ENCODE results near the gene HTR6. TPM values are rescaled to one million over a fixed set of nuclear protein-coding genes. Genes with fewer than 3 reads are reported as not detected.

HTR6 gene
- total and polyA plus RNA-seq, 2 donors (not counting 1 experiment from before 2014, with no cell fraction given): under 0.01 to 0.02 TPM

- Histone ChIP-seq H3K79me2 (ENCODE audit: control insufficient read depth, insufficient read depth, low read length) (no peaks in the 10 kb centered on the region), H3K36me3 (ENCODE audit: control insufficient read depth, insufficient read depth, low read length) (no peaks in the 10 kb centered on the region), H3K4me2 (ENCODE audit: extremely low read depth, insufficient read depth, low read length) (no peak overlapping the region), H4K20me1 (ENCODE audit: control insufficient read depth, extremely low read depth, insufficient read depth, low read length) (no peaks in the 10 kb centered on the region), H3K9me3 (ENCODE audit: control insufficient read depth, insufficient read depth, low read depth, low read length) (no peaks in the 10 kb centered on the region), H3K27ac (ENCODE audit: insufficient read depth, low read length) (no peak overlapping the region), H3K4me3 (replicated peaks in 1 of 4; ENCODE audit: control extremely low read depth in 1 of 4, insufficient read depth in 1 of 4, low read depth in 3 of 4, low read length in 4 of 4) (no peak overlapping the region), H2AFZ (ENCODE audit: low read length) (no peak overlapping the region), H3K27me3 (ENCODE audit: control insufficient read depth, insufficient read depth, low read length) (peaks cover 27% of the 10 kb centered on the region), H3K9ac (ENCODE audit: insufficient read depth, low read length) (no peak overlapping the region), H3K4me1 (ENCODE audit: control insufficient read depth, extremely low read depth, insufficient read depth, low read length) (no peaks in the 10 kb centered on the region)
- TF ChIP-seq CTCF (conservative IDR thresholded peaks at IDR 0.05 in 1 of 2, IDR thresholded peaks at IDR 0.05 in 1 of 2; ENCODE audit: low read depth in 1 of 2, low read length in 2 of 2): no peak
- TF ChIP-seq EZH2 (IDR thresholded peaks at IDR 0.05; ENCODE audit: low read length, missing control alignments): no peak
- no peak for DNase-seq (ENCODE audit: low read depth in 2 of 2)
These were observed 6.1 kb downstream of the HTR6 start for GRCh38 chr1:19670787-19671186.

GRCh38 chr1:19672237-19672636 lies 7.6 kb downstream of the HTR6 start:
- Histone ChIP-seq H3K79me2 (ENCODE audit: control insufficient read depth, insufficient read depth, low read length) (no peaks in the 10 kb centered on the region), H3K9me3 (ENCODE audit: control insufficient read depth, insufficient read depth, low read depth, low read length) (no peaks in the 10 kb centered on the region), H3K27ac (ENCODE audit: insufficient read depth, low read length) (no peak overlapping the region), H3K36me3 (ENCODE audit: control insufficient read depth, insufficient read depth, low read length) (no peaks in the 10 kb centered on the region), H3K4me1 (ENCODE audit: control insufficient read depth, extremely low read depth, insufficient read depth, low read length) (no peaks in the 10 kb centered on the region), H3K4me3 (replicated peaks in 1 of 4; ENCODE audit: control extremely low read depth in 1 of 4, insufficient read depth in 1 of 4, low read depth in 3 of 4, low read length in 4 of 4) (no peak overlapping the region), H2AFZ (ENCODE audit: low read length) (no peak overlapping the region), H3K4me2 (ENCODE audit: extremely low read depth, insufficient read depth, low read length) (no peak overlapping the region), H4K20me1 (ENCODE audit: control insufficient read depth, extremely low read depth, insufficient read depth, low read length) (no peaks in the 10 kb centered on the region), H3K9ac (ENCODE audit: insufficient read depth, low read length) (no peak overlapping the region), H3K27me3 (ENCODE audit: control insufficient read depth, insufficient read depth, low read length) (peaks cover 13% of the 10 kb centered on the region)
- no peak for DNase-seq (ENCODE audit: low read depth in 2 of 2)
- TF ChIP-seq EZH2 (IDR thresholded peaks at IDR 0.05; ENCODE audit: low read length, missing control alignments) (no peak), CTCF (conservative IDR thresholded peaks at IDR 0.05 in 1 of 2, IDR thresholded peaks at IDR 0.05 in 1 of 2; ENCODE audit: low read depth in 1 of 2, low read length in 2 of 2) (no peak)

GRCh38 chr1:19675797-19676196 lies 11.1 kb downstream of the HTR6 start:
- no peak overlapping the region for H3K4me2 ChIP-seq (ENCODE audit: extremely low read depth, insufficient read depth, low read length)
- H3K27ac ChIP-seq (ENCODE audit: insufficient read depth, low read length): no peak overlapping the region
- no peaks in the 10 kb centered on the region for H3K36me3 ChIP-seq (ENCODE audit: control insufficient read depth, insufficient read depth, low read length)
- no peaks in the 10 kb centered on the region for H3K79me2 ChIP-seq (ENCODE audit: control insufficient read depth, insufficient read depth, low read length)
- no peak overlapping the region for H3K9ac ChIP-seq (ENCODE audit: insufficient read depth, low read length)
- H4K20me1 ChIP-seq (ENCODE audit: control insufficient read depth, extremely low read depth, insufficient read depth, low read length): no peaks in the 10 kb centered on the region
- peaks cover 4% of the 10 kb centered on the region for H3K27me3 ChIP-seq (ENCODE audit: control insufficient read depth, insufficient read depth, low read length)
- H3K9me3 ChIP-seq (ENCODE audit: control insufficient read depth, insufficient read depth, low read depth, low read length): no peaks in the 10 kb centered on the region
- TF ChIP-seq EZH2 (IDR thresholded peaks at IDR 0.05; ENCODE audit: low read length, missing control alignments) (no peak), CTCF (conservative IDR thresholded peaks at IDR 0.05 in 1 of 2, IDR thresholded peaks at IDR 0.05 in 1 of 2; ENCODE audit: low read depth in 1 of 2, low read length in 2 of 2) (no peak)
- no peak overlapping the region for H3K4me3 ChIP-seq (replicated peaks in 1 of 4; ENCODE audit: control extremely low read depth in 1 of 4, insufficient read depth in 1 of 4, low read depth in 3 of 4, low read length in 4 of 4)
- no peaks in the 10 kb centered on the region for H3K4me1 ChIP-seq (ENCODE audit: control insufficient read depth, extremely low read depth, insufficient read depth, low read length)
- H2AFZ ChIP-seq (ENCODE audit: low read length): no peak overlapping the region
- DNase-seq (ENCODE audit: low read depth in 2 of 2): no peak

Data from fibroblast of lung (primary cell).